Right renal pelvis (tissue), 4 donors: ENCODE results near the gene DNAJC5. TPM values are rescaled to one million over a fixed set of nuclear protein-coding genes. Genes with fewer than 3 reads are reported as not detected.

Source experiments
- DNase-seq, 4 donors: peaks; one replicate each; pipeline ENCODE4 v3.0.0-alpha.2; 2013; ENCODE audit warnings: low read depth in 4 of 4, low spot score in 3 of 4, missing footprints in 1 of 4
- polyA plus RNA-seq, 4 donors: library from polyadenylated mRNA; unstranded; fragments of 120-200 nt; gene quantifications; one replicate each; pipeline ENCODE4 v1.2.1, GENCODE V29; 2013; ENCODE audit not compliant: insufficient read length in 4 of 4

The DNAJC5 gene
- polyA plus RNA-seq, 4 donors: 28.3 to 34.5 (median 31.1) TPM

DNA sequence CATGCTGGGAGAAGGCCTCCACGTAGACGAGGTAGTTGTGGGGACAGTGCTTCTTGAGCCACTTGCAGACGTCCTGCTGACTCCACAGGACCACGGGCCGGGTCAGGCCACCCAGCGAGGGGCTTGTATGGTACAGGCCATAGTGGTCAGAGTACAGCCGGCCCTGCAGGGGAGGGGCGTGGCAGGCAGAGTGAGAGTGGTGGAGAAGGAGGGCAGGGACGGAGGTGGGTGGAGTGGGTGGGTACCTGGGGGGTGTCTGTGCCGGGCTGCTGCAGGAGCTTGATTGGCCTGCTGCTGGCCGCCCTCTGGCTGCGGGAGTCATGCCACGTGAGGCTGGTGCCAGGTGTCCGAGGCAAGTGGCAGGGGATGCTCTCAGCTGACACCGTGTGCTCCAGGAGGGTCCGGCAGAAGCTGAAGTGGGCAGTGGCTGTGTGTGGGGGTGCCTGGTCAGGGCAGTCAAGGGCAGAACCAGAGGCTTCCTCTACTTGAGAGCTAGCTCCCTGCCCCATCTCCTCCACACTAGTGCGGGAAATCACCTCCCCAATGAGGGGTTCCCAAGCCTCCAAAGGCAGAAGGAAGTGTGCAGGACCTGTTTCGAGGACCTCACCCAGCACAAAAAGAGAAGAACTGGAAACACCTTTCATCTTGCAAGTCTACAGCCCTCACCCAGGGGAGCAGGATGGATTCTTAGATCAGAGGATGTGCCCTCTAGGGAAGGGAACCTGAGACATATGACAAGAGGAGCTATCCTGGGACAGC lies 82.2 kb downstream of the DNAJC5 start:
- no peak for DNase-seq

DNA sequence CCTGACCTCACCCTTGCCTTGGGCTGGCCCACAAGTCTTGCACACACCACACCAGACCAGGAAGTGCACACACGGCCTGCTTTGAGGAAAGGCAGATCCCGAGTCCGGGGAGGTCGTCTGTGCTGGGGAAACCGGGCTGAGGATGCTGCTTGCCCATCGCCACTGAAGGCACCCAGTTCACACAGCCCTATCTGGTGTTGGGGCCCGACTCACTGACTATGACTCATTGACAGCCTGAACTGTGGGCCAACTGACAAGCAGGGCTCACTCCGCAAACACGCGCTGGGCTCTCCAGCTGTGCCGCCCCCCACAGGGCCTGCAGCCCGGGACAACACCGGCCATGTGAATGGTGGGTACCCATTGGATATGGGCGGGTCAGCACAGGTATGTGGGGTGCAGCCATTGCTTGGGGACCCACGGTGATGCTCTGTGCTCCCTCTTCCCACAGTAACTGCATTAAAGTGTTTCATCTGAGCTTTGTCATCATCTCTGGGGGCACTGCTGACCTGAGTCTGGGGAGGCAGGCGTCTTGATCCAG lies 82.9 kb downstream of the DNAJC5 start:
- no peak for DNase-seq

DNA sequence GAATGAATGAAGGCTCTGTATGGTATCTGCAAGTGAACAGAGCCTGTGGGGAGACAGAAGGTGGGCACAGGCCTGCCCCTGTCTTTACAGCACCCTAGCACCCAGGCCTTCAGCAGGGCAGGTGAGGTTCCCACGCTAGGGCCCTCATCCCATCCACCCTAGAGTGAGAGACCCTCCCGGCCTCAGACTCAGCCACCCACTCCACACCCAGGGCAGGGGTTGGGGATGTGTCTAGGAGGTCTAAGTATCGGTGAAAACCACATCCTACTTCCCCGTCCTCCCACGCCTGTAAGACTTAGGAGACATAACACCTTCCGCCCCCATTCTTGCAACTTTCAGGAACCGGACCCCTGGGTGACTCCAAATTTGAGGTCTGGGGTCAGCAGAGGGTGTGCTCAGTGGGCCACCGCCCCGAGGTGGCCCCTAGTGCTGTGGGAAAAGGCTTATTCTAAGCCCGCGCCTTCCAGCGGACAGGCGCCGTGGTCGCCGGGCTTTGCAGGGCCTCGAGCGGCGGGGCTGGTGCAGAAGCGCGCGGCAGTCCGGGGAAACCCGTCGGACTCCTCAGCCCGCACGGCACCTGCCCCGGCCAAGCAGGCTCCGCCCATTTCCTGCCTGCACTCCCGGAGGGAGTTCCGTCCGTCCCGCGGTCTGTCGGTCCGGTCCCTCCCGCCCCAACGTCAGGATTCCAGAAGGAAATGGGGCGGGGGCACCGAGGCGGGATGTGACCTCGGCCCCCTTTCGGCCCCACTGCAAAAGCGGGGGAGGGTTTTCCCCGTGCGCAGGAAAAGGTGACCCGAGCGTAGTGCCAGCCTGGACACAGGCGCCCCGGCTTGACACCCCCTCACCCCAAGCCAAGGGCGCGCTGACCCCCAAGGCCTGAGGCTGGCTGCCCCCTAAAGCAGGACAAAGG lies 83.6 kb downstream of the DNAJC5 start:
- no peak for DNase-seq

DNA sequence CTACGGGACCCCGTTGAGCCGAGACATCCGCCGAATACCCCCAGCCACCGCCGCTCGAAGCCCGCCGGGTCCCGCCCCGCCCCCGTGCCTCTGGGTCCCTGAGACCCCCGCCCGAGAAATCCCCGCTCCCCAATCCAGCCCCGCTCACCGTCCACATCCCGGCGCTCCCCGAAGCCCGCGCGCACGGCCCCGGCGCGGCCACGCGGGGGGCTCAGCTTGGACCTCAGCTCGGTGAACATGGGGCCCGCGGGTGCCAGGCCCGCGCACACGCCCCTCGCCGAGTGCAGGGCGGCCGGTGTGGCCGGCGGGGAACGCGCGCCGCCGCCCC lies 84.3 kb downstream of the DNAJC5 start:
- DNase-seq: no peak

DNA sequence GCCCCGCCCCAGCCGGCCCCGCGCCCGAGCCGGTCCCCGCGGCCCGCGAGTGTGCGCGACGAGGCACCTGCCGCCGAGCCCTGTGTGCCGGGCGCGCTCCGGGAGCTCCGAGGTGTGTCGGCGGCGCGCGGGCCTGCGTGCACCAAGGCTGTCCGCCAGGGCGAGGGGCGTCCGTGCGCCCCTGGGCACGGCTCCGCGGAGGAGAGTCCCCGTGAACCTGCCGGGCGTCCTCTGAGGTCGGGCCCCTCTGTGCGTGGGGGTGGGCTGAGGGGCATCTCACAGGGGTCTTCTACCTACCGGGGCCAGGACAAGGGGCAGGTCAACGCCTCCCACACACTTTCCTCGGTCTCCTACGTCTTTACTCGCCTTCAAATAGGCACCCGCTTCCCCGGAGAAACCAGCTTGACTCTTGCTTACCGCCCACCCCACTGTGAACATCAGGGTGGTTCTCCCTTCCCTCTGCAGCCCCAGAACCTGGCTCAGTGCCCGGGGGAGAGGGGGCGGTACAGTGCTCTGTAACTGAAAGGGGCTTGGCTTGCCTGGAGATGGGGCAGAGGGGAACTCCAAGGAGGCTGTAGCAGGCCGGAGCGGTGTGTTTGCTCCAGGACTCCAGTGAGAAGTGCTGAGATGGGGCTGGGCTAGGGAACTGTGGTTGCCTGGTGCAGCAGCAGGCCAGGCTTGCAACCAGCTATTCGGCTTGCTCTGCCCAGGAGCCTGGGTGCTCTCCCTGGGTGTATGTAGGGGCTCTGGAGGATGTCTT lies 84.8 kb downstream of the DNAJC5 start, which contains the start of gene SAMD10:
TSS of gene SAMD10 (minus strand) at position 86 of the 760 bp plus-strand sequence. CDS start 175 bp downstream, outside the sequence.
- DNase-seq: no peak

DNA sequence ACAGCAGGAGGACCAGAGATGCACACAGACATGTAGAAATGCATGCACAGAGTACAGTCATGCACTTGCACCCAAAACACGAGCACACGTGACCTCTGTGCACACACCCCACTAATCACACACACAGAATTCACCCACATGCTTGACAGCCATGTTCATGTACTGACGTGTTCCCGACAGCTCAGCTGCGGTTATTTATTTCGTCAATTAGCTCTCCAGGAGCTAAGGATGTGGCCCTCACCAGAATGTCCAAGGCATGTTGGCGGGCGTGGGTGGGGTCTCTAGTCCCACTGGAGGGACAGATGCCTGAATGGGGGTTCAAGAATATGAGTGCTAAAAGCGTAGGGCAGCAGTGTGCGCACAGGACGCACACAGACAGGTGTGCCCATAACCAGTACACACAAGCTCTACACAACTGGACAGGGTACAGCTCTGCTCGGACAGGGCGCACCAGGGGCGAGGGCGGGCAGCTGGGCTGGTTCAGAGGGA lies 85.4 kb downstream of the DNAJC5 start:
- DNase-seq: no peak

DNA sequence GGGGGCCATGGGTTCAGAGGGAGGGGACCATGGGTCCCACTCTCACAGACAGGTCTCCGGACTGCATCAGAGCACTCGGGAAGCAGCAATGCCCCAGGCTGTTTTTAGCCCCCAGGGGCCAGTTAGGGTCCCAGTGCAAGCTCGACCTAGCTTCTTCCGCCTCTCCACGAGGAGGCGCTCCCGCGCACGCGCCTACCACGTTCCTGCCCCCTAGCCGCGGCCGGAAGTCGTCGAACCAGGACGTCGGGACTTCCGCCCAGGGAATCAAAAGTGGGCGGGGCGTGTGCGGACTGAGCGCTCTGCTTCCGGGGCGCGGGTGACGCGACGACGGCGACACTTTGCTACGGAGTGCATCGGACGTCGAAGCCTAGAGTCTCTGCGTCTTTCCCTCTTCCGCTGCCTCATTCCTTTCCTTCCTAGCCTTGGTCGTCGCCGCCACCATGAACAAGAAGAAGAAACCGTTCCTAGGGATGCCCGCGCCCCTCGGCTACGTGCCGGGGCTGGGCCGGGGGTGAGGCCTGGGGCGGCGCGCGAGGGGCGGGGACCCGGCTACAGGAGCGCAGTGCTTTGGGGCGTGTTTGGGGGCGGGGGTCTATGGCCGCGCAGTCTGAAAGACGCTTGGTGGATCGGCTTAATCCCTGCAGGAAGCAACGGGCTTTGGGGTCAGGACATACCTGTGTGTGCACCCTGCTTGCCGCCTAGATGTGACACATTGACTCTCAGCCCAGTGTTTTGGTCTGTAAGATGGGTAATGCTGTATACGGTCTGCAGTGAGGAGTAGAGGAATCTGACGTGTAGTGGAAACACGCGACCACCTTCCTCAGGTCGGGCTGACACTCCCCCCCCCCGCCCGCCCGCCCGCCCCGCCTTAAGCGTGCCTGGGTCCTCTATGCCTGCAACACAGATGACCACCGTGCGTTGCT lies 86.1 kb downstream of the DNAJC5 start, which contains the start of gene PRPF6:
TSS of gene PRPF6 (plus strand) at position 327 of the 923 bp plus-strand sequence. CDS start at position 441, 114 bp downstream.
- DNase-seq: peak; percentile 87 to 92 (median 90)

DNA sequence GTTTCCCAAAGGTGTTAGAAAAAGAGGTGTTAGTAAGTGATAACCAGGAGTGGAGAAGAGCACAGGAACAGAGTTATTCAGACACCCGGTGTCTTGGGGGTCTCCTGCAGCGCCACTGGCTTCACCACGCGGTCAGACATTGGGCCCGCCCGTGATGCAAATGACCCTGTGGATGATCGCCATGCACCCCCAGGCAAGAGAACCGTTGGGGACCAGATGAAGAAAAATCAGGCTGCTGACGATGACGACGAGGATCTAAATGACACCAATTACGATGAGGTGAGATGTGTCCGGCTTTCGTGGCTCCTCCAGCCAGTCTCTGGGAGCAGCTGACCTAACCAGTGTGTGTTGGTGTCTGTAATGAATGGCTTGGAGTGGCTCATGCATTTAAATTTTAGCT lies 88.0 kb downstream of the DNAJC5 start:
- no peak for DNase-seq

Other genes with a start within 250 kb of the DNAJC5 start
- gene STMN3, start 241.7 kb upstream of the DNAJC5 start, polyA plus RNA-seq: 10 to 100 TPM; 23.5 to 39.7 (median 29.3) TPM
- gene RTEL1, start 236.8 kb upstream of the DNAJC5 start, polyA plus RNA-seq: 10 to 100 TPM; 15.8 to 18.2 (median 17.6) TPM
- gene TNFRSF6B, start 198.5 kb upstream of the DNAJC5 start, polyA plus RNA-seq: 1 to 10 TPM; 1.1 to 2.7 (median 1.6) TPM
- 10 to 100 TPM; 29.9 to 41.3 (median 34.4) TPM for gene ARFRP1, start 187.2 kb upstream of the DNAJC5 start, polyA plus RNA-seq
- 10 to 100 TPM; 15.2 to 24.6 (median 18.0) TPM for gene ZGPAT, start 187.1 kb upstream of the DNAJC5 start, polyA plus RNA-seq
- 10 to 100 TPM in 1 of 4 donors, 1 to 10 TPM in 3; 4.6 to 13.6 (median 7.3) TPM for gene LIME1, start 158.5 kb upstream of the DNAJC5 start, polyA plus RNA-seq
- gene SLC2A4RG, start 155.3 kb upstream of the DNAJC5 start, polyA plus RNA-seq: 100 to 1,000 TPM in 1 of 4 donors, 10 to 100 TPM in 3; 75.7 to 142 (median 80.1) TPM
- 10 to 100 TPM; 16.7 to 20.1 (median 18.0) TPM for gene ZBTB46, start 63.9 kb upstream of the DNAJC5 start, polyA plus RNA-seq
- not detected for gene ABHD16B, start 33.6 kb upstream of the DNAJC5 start, polyA plus RNA-seq
- 10 to 100 TPM; 84.8 to 91.5 (median 87.1) TPM for gene TPD52L2, start 29.9 kb upstream of the DNAJC5 start, polyA plus RNA-seq
- 10 to 100 TPM; 37.8 to 53.6 (median 45.0) TPM for gene UCKL1, start 61.3 kb downstream of the DNAJC5 start, polyA plus RNA-seq
- gene ZNF512B, start 74.8 kb downstream of the DNAJC5 start, polyA plus RNA-seq: 10 to 100 TPM; 24.9 to 31.9 (median 26.1) TPM
- gene SAMD10, start 84.5 kb downstream of the DNAJC5 start, polyA plus RNA-seq: 10 to 100 TPM in 1 of 4 donors, 1 to 10 TPM in 3; 7.2 to 10.2 (median 8.3) TPM
- gene PRPF6, start 86.0 kb downstream of the DNAJC5 start, polyA plus RNA-seq: 10 to 100 TPM; 81.8 to 92.3 (median 84.5) TPM
- gene C20orf204, start 141.1 kb downstream of the DNAJC5 start, polyA plus RNA-seq: 1 to 10 TPM in 1 of 4 donors, under 1 TPM in 3; 0.62 to 1.1 (median 0.75) TPM
- gene SOX18, start 154.5 kb downstream of the DNAJC5 start, polyA plus RNA-seq: 10 to 100 TPM in 3 of 4 donors, 1 to 10 TPM in 1; 9.3 to 19.7 (median 10.9) TPM
- 10 to 100 TPM; 77.9 to 99.7 (median 81.5) TPM for gene TCEA2, start 168.1 kb downstream of the DNAJC5 start, polyA plus RNA-seq
- gene RGS19, start 184.4 kb downstream of the DNAJC5 start, polyA plus RNA-seq: 1 to 10 TPM; 5.0 to 7.9 (median 5.6) TPM
- 1 to 10 TPM in 3 of 4 donors, under 1 TPM in 1; 0.80 to 1.3 (median 1.2) TPM for gene OPRL1, start 185.0 kb downstream of the DNAJC5 start, polyA plus RNA-seq
- under 1 TPM in 1 of 4 donors, not detected in 3; 0.22 TPM for gene LKAAEAR1, start 189.3 kb downstream of the DNAJC5 start, polyA plus RNA-seq
- not detected for gene NPBWR2, start 212.4 kb downstream of the DNAJC5 start, polyA plus RNA-seq